ENCODE measurements around the gene STRADB.
"Not testable (repeated sequence)": the region's sequence is repeated elsewhere in the genome, so short reads cannot be mapped to it uniquely, and the experiment has no call there.

Gene STRADB
- total RNA-seq: 12.4 to 18.2 reads per million in 2 experiments

DNA sequence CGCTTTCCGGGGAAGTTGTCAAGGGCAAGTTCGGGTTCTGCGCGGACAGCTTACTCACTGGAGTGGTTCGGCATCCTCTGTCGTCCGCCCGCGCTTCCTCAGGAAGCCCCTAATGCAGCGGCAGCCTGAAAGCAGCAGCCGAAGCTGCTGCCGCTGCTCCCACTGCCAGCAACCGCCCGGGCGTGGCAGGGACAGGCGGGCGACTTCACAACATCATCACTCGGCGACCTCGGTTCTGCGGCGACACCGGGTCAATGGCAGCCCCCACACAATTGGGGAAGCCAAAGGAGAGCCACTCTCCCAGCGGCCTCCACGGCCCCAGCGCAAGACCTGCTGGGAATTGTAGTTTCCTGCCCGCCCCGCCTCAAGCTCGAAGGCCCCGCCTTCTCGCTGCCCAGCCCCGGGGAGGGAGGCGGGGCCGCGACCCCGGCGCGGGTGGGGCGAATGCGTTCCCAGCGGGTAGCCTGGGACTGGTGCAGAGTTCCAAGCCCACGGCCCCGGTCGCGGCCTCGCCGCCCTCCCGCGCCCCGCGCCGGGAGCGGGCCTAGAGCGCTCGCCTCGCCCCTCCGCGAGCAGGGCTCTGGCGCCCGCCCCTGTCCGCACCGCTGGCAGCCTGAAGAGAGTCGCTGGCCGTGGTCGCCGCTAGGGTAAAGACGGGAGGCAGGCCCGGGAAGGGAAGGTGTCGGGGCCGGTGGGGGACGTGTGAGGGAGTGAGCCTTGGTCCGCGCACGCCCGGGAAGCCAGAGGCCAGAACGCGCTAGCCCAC, at the start of gene STRADB, which contains the start of gene TRAK2:
TSS of gene STRADB (plus strand) at position 449 of the 766 bp plus-strand sequence. CDS start 3,101 bp downstream, outside the sequence.
TSS of gene TRAK2 (minus strand) at position 167 of the 766 bp plus-strand sequence. CDS start 30,951 bp downstream, outside the sequence.
- DNase-seq (ENCODE audit: low read depth): peak; percentile 92

- no peak for DNase-seq (ENCODE audit: low read depth)
Measured at GRCh38 chr2:201401815-201402214, 49.7 kb upstream of the STRADB start.

DNA sequence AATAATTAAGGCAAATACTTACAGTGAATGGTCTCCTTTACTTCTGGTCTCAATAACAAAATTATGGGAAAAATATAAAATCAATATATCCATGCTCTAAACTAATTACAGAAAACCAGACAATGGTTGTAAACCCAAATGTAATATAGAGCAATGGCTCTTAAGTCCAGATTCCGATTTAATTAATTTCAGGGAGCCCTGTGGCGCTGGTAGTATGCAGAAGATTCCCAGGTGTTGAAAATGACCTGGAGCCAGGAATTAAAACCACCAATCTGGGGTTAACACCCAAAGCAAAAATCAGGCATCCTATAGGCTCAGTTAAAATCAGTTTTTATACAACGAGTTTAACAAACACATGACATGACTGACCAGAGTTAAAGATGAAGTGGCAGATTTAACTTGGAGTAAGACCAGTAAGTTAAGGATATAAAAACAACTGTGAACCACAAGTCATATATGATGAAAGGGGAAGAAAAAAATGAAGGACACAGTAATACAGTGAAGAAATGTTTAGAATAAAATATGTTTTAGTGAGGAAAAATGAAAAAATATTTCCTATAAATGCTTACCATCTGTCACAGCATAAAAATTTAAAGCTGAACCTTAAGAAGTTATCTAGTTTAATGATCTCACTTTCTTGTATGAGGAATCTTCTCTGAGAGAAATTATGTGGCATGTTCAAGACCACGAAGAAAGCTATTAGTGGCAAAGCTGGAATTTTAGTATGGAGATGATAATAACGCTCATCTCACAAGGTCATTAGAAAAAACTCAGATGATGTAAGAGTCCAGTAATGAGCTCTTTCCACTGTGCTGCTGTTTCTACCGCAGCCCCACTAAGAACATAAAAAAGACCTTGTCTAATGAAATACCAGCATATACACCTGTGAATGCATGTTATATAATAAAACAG, 48.6 kb upstream of the STRADB start:
- DNase-seq (ENCODE audit: low read depth): no peak

DNA sequence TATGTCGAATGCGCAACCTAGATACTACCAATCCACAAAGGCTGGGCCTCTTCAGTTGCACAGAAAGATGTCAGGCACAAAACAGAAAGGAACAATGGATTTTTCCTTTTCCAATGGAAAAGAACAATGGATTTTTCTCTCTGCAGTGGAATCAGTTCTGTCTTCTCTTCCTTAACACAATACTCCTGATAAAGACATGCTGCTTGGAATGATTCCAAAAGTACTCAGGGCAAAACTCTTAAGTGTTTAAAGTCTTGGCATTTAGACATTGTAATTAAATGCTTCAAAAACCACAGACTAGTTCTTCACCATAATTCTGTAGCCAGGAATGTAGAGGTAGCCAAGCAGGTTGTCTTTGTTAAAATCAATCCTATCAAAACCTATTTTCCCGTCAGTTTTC, 47.7 kb upstream of the STRADB start:
- no peak for DNase-seq (ENCODE audit: low read depth)

GRCh38 chr2:201404699-201405280, 46.8 kb upstream of the STRADB start:
- no peak for DNase-seq (ENCODE audit: low read depth)

DNA sequence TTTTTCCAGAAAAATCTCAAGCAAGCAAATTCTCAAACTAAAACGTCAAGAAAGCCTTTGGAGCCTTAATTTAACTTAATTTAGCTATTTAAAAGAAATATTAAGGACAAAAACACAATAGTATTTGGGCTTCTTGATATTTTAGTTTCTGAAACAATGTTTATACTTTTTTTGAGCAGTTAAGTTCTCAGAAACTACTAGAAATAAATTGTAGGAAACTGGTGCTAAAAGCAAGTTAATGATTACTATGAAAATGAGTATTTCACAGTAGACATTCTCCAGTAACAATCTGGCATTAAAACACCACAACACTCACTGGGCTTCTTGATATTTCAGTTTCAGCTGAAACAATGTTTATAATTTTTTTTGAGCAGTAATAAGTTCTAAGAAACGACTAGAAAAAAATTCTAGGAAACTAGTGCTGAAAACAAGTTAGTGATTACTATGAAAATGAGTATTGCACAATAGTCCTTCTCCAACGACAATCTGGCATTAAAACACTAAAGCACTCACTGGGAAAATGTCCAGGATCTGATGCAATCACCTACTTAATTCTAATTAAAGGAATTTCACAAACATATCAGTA, 45.4 kb upstream of the STRADB start:
- DNase-seq (ENCODE audit: low read depth): no peak

DNA sequence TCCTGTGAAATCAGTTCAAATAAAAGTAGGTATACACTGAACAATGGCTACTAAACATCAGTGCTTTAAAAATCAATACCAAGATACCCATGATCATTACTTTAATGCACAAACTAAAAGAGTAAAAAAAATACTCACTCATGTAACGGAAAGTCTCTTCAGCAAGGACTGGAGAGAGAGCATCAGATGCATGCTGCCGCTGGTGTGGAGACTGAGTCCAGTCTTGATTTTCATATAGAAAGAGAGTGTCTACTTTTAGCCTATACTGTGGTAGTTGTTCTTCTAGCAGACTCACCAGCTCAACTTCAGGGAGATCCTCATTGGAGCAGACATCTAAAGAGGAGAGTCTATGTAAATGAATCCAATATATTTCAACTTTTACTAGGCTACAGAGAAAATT, 44.3 kb upstream of the STRADB start:
- DNase-seq (ENCODE audit: low read depth): no peak

GRCh38 chr2:201408931-201409330, 42.6 kb upstream of the STRADB start:
- DNase-seq (ENCODE audit: low read depth): no peak

DNA sequence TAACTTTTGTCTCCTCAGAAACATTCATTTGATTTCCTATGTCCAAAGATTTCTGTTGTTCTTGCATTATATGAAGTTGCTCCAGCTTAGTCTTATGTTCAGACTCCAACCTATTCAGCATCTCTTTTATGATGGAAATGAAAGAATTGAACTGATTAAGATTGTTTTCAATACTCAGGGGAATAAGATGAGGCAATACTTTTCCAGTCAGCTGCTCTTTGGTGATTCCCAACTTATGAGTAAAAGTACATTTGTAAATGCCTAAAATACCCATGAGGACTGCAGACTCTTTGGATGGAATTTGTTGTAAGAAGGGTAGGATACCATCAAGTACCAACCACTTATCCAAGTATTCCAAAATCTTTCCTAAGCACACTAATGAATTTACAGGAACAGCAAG, 40.1 kb upstream of the STRADB start:
- DNase-seq (ENCODE audit: low read depth): no peak

GRCh38 chr2:201413143-201413542, 38.4 kb upstream of the STRADB start:
- no peak for DNase-seq (ENCODE audit: low read depth)

DNA sequence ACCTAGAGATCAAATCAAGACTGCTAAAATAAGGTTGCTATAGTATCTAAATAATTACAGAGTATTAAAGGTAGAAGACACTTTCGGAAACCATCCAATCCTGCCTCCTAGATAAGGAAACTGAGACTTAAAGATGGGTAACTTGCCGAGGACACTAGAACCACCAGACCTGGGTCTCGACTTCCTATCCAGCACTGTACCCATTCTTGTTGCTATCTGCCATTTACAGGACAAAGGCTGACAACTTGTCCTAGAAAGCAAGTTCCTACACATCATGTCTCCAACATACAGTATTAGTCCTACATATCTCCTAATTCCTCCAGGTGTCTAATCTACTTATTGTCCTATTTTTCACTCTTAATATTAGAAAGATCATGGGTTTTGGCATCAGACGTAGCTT, 38.0 kb upstream of the STRADB start:
- no peak for DNase-seq (ENCODE audit: low read depth)

DNA sequence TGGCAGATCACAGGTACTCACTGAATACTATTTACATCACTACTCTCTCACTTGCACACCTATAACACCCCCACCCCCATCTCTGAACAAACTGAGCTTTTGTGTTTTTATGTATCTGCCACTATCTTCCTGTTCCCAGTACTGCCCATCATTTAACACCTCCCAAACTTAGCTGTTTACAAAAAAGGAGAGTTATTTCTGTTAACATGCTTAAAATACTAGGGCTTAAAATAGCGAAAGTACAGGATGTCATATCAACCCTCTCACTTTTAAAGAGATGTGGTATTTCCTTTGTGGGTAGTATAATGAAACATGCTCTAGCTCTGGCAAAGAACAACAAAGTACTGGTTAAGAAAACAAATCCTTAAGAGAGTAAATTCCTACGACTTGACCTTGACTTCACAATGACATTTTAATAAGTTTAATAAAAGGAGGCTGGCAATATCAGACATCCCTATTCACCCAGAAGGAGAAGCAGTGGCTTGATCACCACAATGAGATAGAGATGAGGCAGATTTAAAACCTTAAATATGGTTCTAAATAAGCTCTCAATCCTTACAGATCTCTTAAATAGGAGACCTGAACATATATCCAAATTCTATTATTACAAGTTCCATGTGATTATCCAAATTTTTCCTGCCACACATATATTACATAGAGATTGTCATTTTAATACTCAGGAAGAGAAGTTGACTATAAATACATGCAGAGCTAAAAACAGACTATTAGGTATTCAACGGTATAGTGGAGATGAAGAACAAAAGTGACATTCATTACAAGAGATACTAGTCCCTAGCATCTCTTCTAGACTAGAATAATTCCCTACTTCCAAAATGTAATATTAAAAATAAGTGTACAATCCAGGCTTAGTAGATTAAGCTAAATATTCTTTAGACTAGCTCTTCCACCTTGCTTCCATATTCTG, 37.2 kb upstream of the STRADB start:
- DNase-seq (ENCODE audit: low read depth): no peak

GRCh38 chr2:201415149-201415548, 36.4 kb upstream of the STRADB start:
- DNase-seq (ENCODE audit: low read depth): no peak

GRCh38 chr2:201419057-201419635, 32.4 kb upstream of the STRADB start:
- DNase-seq (ENCODE audit: low read depth): no peak

DNA sequence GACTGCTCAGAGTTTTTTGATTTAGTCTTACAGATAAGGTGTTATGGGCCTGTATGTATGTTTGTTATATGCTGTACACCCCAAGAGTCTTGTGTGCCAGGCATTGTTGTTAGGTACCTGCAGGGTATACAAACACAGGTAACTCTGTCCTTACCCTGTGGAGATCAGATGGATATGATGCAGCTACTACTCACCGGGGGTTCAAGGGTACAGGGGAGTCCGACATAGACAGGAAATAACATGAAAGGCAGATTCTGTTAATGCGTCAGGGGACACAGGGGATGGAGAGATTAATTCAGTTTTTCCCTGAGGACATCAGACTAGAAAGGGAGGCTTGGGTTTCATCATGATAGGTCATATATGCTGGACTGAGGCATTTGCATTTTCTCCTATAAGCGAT, 31.6 kb upstream of the STRADB start:
- no peak for DNase-seq (ENCODE audit: low read depth)

GRCh38 chr2:201420442-201421113, 31.0 kb upstream of the STRADB start:
- DNase-seq (ENCODE audit: low read depth): no peak

- no peak for DNase-seq (ENCODE audit: low read depth)
Measured at GRCh38 chr2:201425952-201426351, 25.6 kb upstream of the STRADB start.

- DNase-seq (ENCODE audit: low read depth): not testable (repeated sequence)
Measured at GRCh38 chr2:201428366-201428765, 23.2 kb upstream of the STRADB start.

DNA sequence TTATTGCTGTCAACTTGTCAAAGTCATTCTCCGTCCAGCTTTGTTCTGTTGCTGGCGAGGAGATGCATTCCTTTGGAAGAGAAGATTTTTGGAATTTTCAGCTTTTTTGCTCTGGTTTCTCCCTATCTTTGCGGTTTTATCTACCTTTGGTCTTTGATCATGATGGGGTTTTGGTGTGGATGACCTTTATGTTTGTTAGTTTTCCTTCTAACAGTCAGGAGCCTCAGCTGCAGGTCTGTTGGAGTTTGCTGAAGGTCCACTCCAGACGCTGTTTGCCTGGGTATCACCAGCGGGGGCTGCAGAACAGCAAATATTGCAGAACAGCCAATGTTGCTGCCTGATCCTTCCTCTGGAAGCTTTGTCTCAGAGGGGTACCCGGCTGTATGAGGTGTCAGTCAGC, 21.7 kb upstream of the STRADB start:
- not testable (repeated sequence) for DNase-seq (ENCODE audit: low read depth)

GRCh38 chr2:201430322-201430721, 21.2 kb upstream of the STRADB start:
- not testable (repeated sequence) for DNase-seq (ENCODE audit: low read depth)
